HL-60 (cell line): ENCODE data around the gene PTPRU.

Source experiments
- DNase-seq, 2 experiments: peaks; one replicate each; pipeline ENCODE4 v3.0.0-alpha.2; 2010 to 2020; ENCODE audit warnings: low read depth in 1 of 2, low spot score in 1 of 2
- H3K27ac ChIP-seq: fragments of 250-450 bp; sonication (Bioruptor Pico); replicated peaks from 2 replicates; pipeline ENCODE4 v1.5.1; 2020; ENCODE audit warnings: mild to moderate bottlenecking, moderate library complexity
- H3K27me3 ChIP-seq: fragments of 250-450 bp; sonication (Bioruptor Pico); 2 replicates; pipeline ENCODE4 v1.5.1; 2021; ENCODE audit warnings: mild to moderate bottlenecking, moderate library complexity; ENCODE audit not compliant: insufficient read depth, poor library complexity, severe bottlenecking
- H3K4me3 ChIP-seq: replicated peaks from 2 replicates; pipeline ENCODE4 v1.5.1; 2011; ENCODE audit warnings: mild to moderate bottlenecking, control low read depth, low read length; ENCODE audit not compliant: insufficient read depth
- CTCF ChIP-seq: IDR thresholded peaks from one replicate; pipeline ENCODE4 v1.5.1; 2011; ENCODE audit warnings: low read length, control low read depth, inconsistent platforms; ENCODE audit not compliant: insufficient read depth
- GABPA ChIP-seq: IDR thresholded peaks from 2 replicates; pipeline ENCODE4 v1.6.1; 2012; ENCODE audit warnings: low read depth
- POLR2AphosphoS5 ChIP-seq: IDR thresholded peaks from 2 replicates; pipeline ENCODE4 v1.6.1; 2012; ENCODE audit warnings: low read depth
- REST ChIP-seq: IDR thresholded peaks from 2 replicates; pipeline ENCODE4 v1.6.1; 2012; ENCODE audit warnings: low read depth; ENCODE audit not compliant: insufficient replicate concordance
- SPI1 ChIP-seq: IDR thresholded peaks from 2 replicates; pipeline ENCODE4 v1.6.1; 2012; ENCODE audit warnings: low read depth, mild to moderate bottlenecking, borderline replicate concordance

Gene PTPRU

GRCh38 chr1:29240400-29240837 is 4.1 kb downstream of the PTPRU start:
- TF ChIP-seq CTCF (no peak), POLR2AphosphoS5 (no peak), GABPA (no peak)
- Histone ChIP-seq H3K27ac (no peak overlapping the region), H3K27me3 (peaks cover 39% of the 10 kb centered on the region), H3K4me3 (no peak overlapping the region)
- no peak for DNase-seq

- Histone ChIP-seq H3K27me3 (peaks cover 39% of the 10 kb centered on the region), H3K4me3 (no peak overlapping the region), H3K27ac (no peak overlapping the region)
- TF ChIP-seq GABPA: no peak
- TF ChIP-seq REST: no peak
- no peak for TF ChIP-seq SPI1
- TF ChIP-seq POLR2AphosphoS5: no peak
- DNase-seq: no peak
Measured at GRCh38 chr1:29240986-29241385, 4.7 kb downstream of the PTPRU start.

GRCh38 chr1:29243023-29243870 is 6.9 kb downstream of the PTPRU start:
- H3K27me3 ChIP-seq: peaks cover 27% of the 10 kb centered on the region
- DNase-seq: no peak
- H3K4me3 ChIP-seq: no peak overlapping the region
- TF ChIP-seq SPI1 (no peak), CTCF (no peak), POLR2AphosphoS5 (no peak), GABPA (no peak), REST (no peak)
- no peak overlapping the region for H3K27ac ChIP-seq

GRCh38 chr1:29243871-29244200 is 7.5 kb downstream of the PTPRU start:
- no peak overlapping the region for H3K4me3 ChIP-seq
- no peak for DNase-seq
- TF ChIP-seq CTCF (no peak), SPI1 (no peak), GABPA (no peak), POLR2AphosphoS5 (no peak), REST (no peak)
- no peak overlapping the region for H3K27ac ChIP-seq
- H3K27me3 ChIP-seq: peaks cover 21% of the 10 kb centered on the region
